Left lung (tissue), 10 donors: ENCODE measurements around the gene EML6. TPM values are rescaled to one million over a fixed set of nuclear protein-coding genes. Genes with fewer than 3 reads are reported as not detected.
"Not testable (repeated sequence)": the region's sequence is repeated elsewhere in the genome, so short reads cannot be mapped to it uniquely, and the experiment has no call there.

Experiments
- ATAC-seq: fragments of 200-7000 bp; cut with Tn5 transposase; one replicate; pipeline ENCODE4 v1.9.1; 2020; ENCODE audit warnings: moderate library complexity
- DNase-seq, 4 donors: peaks; one replicate each; pipeline ENCODE4 v3.0.0-alpha.2; 2013 to 2020
- H3K27ac ChIP-seq, 2 donors: fragments of 200-600 bp; sonication (generic) in 1 of 2; one replicate each; pipeline versions ENCODE4 v1.5.0 to v1.8.0; 2020 to 2021
- H3K27me3 ChIP-seq, 2 donors: fragments of 200-600 bp; sonication (generic) in 1 of 2; one replicate each; pipeline versions ENCODE4 v1.5.0 to v1.8.0; 2020 to 2021
- H3K36me3 ChIP-seq, 2 donors: fragments of 200-600 bp; sonication (generic) in 1 of 2; one replicate each; pipeline versions ENCODE4 v1.5.0 to v1.8.0; 2020 to 2021
- H3K4me1 ChIP-seq, 2 donors: fragments of 200-600 bp; one replicate each; pipeline ENCODE4 v1.8.0; 2021
- H3K4me3 ChIP-seq, 2 donors: fragments of 200-600 bp; sonication (generic) in 1 of 2; one replicate each; pipeline versions ENCODE4 v1.5.0 to v1.8.0; 2020 to 2021; ENCODE audit warnings: mild to moderate bottlenecking in 1 of 2
- H3K9me3 ChIP-seq, 2 donors: fragments of 200-600 bp; sonication (generic) in 1 of 2; one replicate each; pipeline versions ENCODE4 v1.5.0 to v1.8.0; 2020 to 2021
- CTCF ChIP-seq, 2 donors: fragments of 200-600 bp; sonication (generic) in 1 of 2; IDR thresholded peaks; one replicate each; pipeline versions ENCODE4 v1.5.0 to v1.8.0; 2021; ENCODE audit warnings: antibody characterized with exemption in 2 of 2
- intact Hi-C, 2 donors: fragments of 100-400 bp; cut with DNase I; formaldehyde crosslinking; loops; one replicate each; pipeline versions ENCODE4 v1.11.2 to v1.14.2; 2022
- polyA plus RNA-seq, 6 donors: library from polyadenylated mRNA; unstranded; fragments of 120-200 nt; gene quantifications; one replicate each; pipeline ENCODE4 v1.2.1, GENCODE V29; 2013; ENCODE audit not compliant: insufficient read length in 6 of 6
- total RNA-seq, 2 donors: library from RNA; stranded (reverse); fragmentation: NEBNext Ultra II Directional; extraction: Animal tissue kit (Norgen Biotek cat#: 25700); gene quantifications; one replicate each; pipeline ENCODE4 v1.2.1, GENCODE V29; 2021
- donor health status: DM: no; HTN: yes; CAD: no.
- donor health status: DM: no; HTN: no; CAD: no.

Gene EML6
- total and polyA plus RNA-seq, 8 donors: 0.73 to 2.2 (median 1.3) TPM

GRCh38 chr2:54983345-54984220, 260.1 kb downstream of the EML6 start:
- Histone ChIP-seq H3K27me3 (no peaks in the 10 kb centered on the region), H3K4me1 (peaks cover 0 to 79% of the 10 kb centered on the region in 2 donors), H3K9me3 (no peaks in the 10 kb centered on the region), H3K4me3 (no peak overlapping the region), H3K36me3 (peaks cover 0 to 40% of the 10 kb centered on the region in 2 donors), H3K27ac (no peak overlapping the region)
- intact Hi-C loops: no loop called here
- ATAC-seq (peak; percentile 9), DNase-seq (no peak)
- TF ChIP-seq CTCF (IDR thresholded peaks at IDR 0.05): no peak

GRCh38 chr2:54984476-54984875, 261.0 kb downstream of the EML6 start:
- ATAC-seq (no peak), DNase-seq (no peak)
- no peak for TF ChIP-seq CTCF (IDR thresholded peaks at IDR 0.05)
- Histone ChIP-seq H3K4me1 (peaks cover 0 to 70% of the 10 kb centered on the region in 2 donors), H3K27me3 (no peaks in the 10 kb centered on the region), H3K27ac (no peak overlapping the region), H3K4me3 (no peak overlapping the region), H3K9me3 (no peaks in the 10 kb centered on the region), H3K36me3 (peaks cover 0 to 40% of the 10 kb centered on the region in 2 donors)
- intact Hi-C loops: no loop called here

GRCh38 chr2:54986264-54986663, 262.8 kb downstream of the EML6 start:
- intact Hi-C loops: no loop called here
- H3K27me3 ChIP-seq: no peaks in the 10 kb centered on the region
- H3K9me3 ChIP-seq: no peaks in the 10 kb centered on the region
- H3K36me3 ChIP-seq: peaks cover 0 to 36% of the 10 kb centered on the region in 2 donors
- peak in 2 of 4 donors; percentile 70 to 82 for DNase-seq
- no peak for ATAC-seq
- H3K4me1 ChIP-seq: peaks cover 0 to 59% of the 10 kb centered on the region in 2 donors
- no peak for TF ChIP-seq CTCF (IDR thresholded peaks at IDR 0.05)
- no peak overlapping the region for H3K27ac ChIP-seq
- H3K4me3 ChIP-seq: no peak overlapping the region

GRCh38 chr2:54988612-54989011, 265.1 kb downstream of the EML6 start:
- Histone ChIP-seq H3K27me3 (no peaks in the 10 kb centered on the region), H3K9me3 (no peaks in the 10 kb centered on the region), H3K36me3 (peaks cover 0 to 20% of the 10 kb centered on the region in 2 donors), H3K4me1 (peaks cover 0 to 52% of the 10 kb centered on the region in 2 donors), H3K27ac (no peak overlapping the region), H3K4me3 (no peak overlapping the region)
- intact Hi-C loops: no loop called here
- TF ChIP-seq CTCF (IDR thresholded peaks at IDR 0.05): no peak
- ATAC-seq (no peak), DNase-seq (no peak)

GRCh38 chr2:54990694-54991093, 267.2 kb downstream of the EML6 start:
- Histone ChIP-seq H3K4me1 (peaks cover 0 to 36% of the 10 kb centered on the region in 2 donors), H3K36me3 (peaks cover 0 to 16% of the 10 kb centered on the region in 2 donors)
- DNase-seq, H3K4me3 ChIP-seq, H3K27ac ChIP-seq, H3K9me3 ChIP-seq, ATAC-seq, intact Hi-C loops, H3K27me3 ChIP-seq: not testable (repeated sequence)
